ENCODE measurements around the gene ITGAL.

DNA sequence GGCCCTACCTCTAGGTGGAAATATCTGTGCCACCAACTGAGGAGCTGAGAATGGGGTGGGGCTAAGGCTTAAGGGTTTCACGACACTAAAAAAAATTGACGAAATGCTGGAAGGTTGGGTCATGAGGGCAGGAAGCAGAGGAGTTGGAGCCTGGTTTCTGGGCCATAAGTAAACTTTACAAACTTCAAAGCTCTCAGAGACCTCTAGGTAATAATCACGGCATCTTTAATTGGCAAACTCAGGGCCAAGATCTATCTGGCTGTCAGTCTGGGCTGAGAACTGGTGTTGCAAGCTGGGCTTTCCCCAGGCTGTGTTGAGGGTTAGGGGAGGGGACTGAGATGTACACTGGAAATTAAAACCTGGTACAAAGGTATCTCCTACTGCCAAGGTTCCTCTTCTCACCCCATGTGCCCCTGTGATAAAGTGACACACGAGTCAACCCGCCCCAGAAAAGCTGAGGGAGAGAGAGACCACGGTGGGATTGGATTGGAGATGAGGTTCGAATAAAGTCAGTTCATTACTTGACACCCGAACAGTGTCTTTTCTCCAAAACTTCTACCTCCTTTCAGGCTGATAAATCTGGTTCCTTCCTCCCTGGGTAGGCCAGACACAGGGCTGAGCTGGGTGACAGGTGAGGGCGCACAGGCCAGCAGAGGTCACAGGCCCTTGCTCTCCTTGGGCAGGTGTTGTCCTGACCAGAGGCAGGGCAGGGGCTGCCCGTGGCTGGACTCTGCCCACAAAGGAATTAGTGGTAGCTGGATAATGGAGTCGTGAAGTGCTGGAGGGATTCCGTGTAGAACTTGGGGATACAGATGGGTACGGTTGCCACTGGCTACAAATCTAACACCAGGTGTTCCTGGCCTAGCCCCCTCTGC, 57.9 kb downstream of the ITGAL start:
- TF ChIP-seq, protein P1, sequence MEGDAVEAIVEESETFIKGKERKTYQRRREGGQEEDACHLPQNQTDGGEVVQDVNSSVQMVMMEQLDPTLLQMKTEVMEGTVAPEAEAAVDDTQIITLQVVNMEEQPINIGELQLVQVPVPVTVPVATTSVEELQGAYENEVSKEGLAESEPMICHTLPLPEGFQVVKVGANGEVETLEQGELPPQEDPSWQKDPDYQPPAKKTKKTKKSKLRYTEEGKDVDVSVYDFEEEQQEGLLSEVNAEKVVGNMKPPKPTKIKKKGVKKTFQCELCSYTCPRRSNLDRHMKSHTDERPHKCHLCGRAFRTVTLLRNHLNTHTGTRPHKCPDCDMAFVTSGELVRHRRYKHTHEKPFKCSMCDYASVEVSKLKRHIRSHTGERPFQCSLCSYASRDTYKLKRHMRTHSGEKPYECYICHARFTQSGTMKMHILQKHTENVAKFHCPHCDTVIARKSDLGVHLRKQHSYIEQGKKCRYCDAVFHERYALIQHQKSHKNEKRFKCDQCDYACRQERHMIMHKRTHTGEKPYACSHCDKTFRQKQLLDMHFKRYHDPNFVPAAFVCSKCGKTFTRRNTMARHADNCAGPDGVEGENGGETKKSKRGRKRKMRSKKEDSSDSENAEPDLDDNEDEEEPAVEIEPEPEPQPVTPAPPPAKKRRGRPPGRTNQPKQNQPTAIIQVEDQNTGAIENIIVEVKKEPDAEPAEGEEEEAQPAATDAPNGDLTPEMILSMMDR (conservative IDR thresholded peaks at IDR 0.05; ENCODE audit: low read depth, low read length), result no peak
- no peak for TF ChIP-seq EZH2 (IDR thresholded peaks at IDR 0.05; ENCODE audit: borderline replicate concordance, low read depth, low read length, poor library complexity, severe bottlenecking)

All from A673 (cell line).